WTC11 (cell line): Measurements from ENCODE around the gene NDUFS2. TPM values are rescaled to one million over a fixed set of nuclear protein-coding genes. Genes with fewer than 3 reads are reported as not detected.
"Not testable (repeated sequence)": the region's sequence is repeated elsewhere in the genome, so short reads cannot be mapped to it uniquely, and the experiment has no call there.

ENCODE experiments used
- ATAC-seq: fragments of 200-7000 bp; cut with Tn5 transposase; 2 replicates; pipeline ENCODE4 v1.10.0; 2021; ENCODE audit warnings: mild to moderate bottlenecking, moderate library complexity
- CTCF ChIA-PET: fragments of 300-600 bp; sonication (Branson Sonifier 250); formaldehyde crosslinking; loops from one replicate; lab custom pipeline; 2021; ENCODE audit warnings: antibody characterized with exemption; lab: Charles Lee
- POLR2A ChIA-PET: fragments of 350-600 bp; sonication (Branson Sonifier 250); formaldehyde crosslinking; loops from one replicate; lab custom pipeline; 2021; ENCODE audit warnings: antibody characterized with exemption; lab: Charles Lee
- DNase-seq: peaks from one replicate; pipeline ENCODE4 v3.0.0; 2021; ENCODE audit warnings: low spot score
- H3K27ac Mint-ChIP-seq: 2 replicates; pipeline ENCODE4 v1.8.0; 2021; ENCODE audit warnings: mixed read lengths
- H3K27me3 Mint-ChIP-seq: 2 replicates; pipeline ENCODE4 v1.8.0; 2021; ENCODE audit warnings: low read depth, mild to moderate bottlenecking, moderate library complexity, mixed read lengths
- H3K36me3 Mint-ChIP-seq: 2 replicates; pipeline ENCODE4 v1.8.0; 2021; ENCODE audit warnings: mixed read lengths
- H3K4me1 Mint-ChIP-seq: 2 replicates; pipeline ENCODE4 v1.8.0; 2022; ENCODE audit warnings: mixed read lengths
- H3K4me3 Mint-ChIP-seq: 2 replicates; pipeline ENCODE4 v1.8.0; 2021; ENCODE audit warnings: mild to moderate bottlenecking, moderate library complexity, mixed read lengths
- H3K9me3 Mint-ChIP-seq: 2 replicates; pipeline ENCODE4 v1.8.0; 2021; ENCODE audit warnings: mixed read lengths
- FOXJ3 ChIP-seq: sonication (generic); formaldehyde crosslinking; IDR thresholded peaks from 2 replicates; pipeline ENCODE4 v1.9.0; 2021; ENCODE audit warnings: missing genetic modification reagents, mild to moderate bottlenecking, borderline replicate concordance
- FOXP4 ChIP-seq: sonication (generic); formaldehyde crosslinking; IDR thresholded peaks from 2 replicates; pipeline ENCODE4 v1.8.0; 2022; ENCODE audit warnings: mild to moderate bottlenecking, missing genetic modification reagents
- GABPB1 ChIP-seq: sonication (generic); formaldehyde crosslinking; IDR thresholded peaks from 2 replicates; pipeline ENCODE4 v1.8.1; 2023; ENCODE audit warnings: mild to moderate bottlenecking, missing genetic modification reagents
- GTF2I ChIP-seq: fragments of 250-450 bp; sonication (Bioruptor Pico); conservative IDR thresholded peaks from 2 replicates; pipeline ENCODE4 v1.4.0; 2021; ENCODE audit warnings: mild to moderate bottlenecking
- NFE2L1 ChIP-seq: sonication (generic); formaldehyde crosslinking; IDR thresholded peaks from 2 replicates; pipeline ENCODE4 v1.8.1; 2023; ENCODE audit warnings: missing genetic modification reagents
- PRRX2 ChIP-seq: fragments of 250-450 bp; sonication (Bioruptor Pico); IDR thresholded peaks from 2 replicates; pipeline ENCODE4 v1.8.0; 2021; ENCODE audit warnings: mild to moderate bottlenecking
- SP1 ChIP-seq: sonication (generic); formaldehyde crosslinking; conservative IDR thresholded peaks from 2 replicates; pipeline ENCODE4 v1.8.1; 2022; ENCODE audit warnings: missing genetic modification reagents
- TCF7 ChIP-seq: sonication (generic); formaldehyde crosslinking; IDR thresholded peaks from 2 replicates; pipeline ENCODE4 v1.8.0; 2022; ENCODE audit warnings: mild to moderate bottlenecking, low read depth, missing genetic modification reagents, moderate library complexity
- TEAD1 ChIP-seq: sonication (generic); formaldehyde crosslinking; IDR thresholded peaks from 2 replicates; pipeline ENCODE4 v1.8.0; 2022; ENCODE audit warnings: mild to moderate bottlenecking, missing genetic modification reagents
- ZNF138 ChIP-seq: sonication (generic); formaldehyde crosslinking; conservative IDR thresholded peaks from 2 replicates; pipeline ENCODE4 v1.8.1; 2022; ENCODE audit warnings: mild to moderate bottlenecking, moderate library complexity, missing genetic modification reagents
- ZNF232 ChIP-seq: sonication (generic); formaldehyde crosslinking; IDR thresholded peaks from 2 replicates; pipeline ENCODE4 v1.8.0; 2022; ENCODE audit warnings: mild to moderate bottlenecking, missing genetic modification reagents
- ZNF416 ChIP-seq: fragments of 250-450 bp; sonication (Bioruptor Pico); IDR thresholded peaks from 2 replicates; pipeline ENCODE4 v1.9.0; 2021; ENCODE audit warnings: mild to moderate bottlenecking, inconsistent platforms
- total RNA-seq: library from RNA; stranded (reverse); gene quantifications from 3 replicates; pipeline ENCODE4 v1.2.3, GENCODE V29; 2021
- TF ChIP-seq, protein P1 (sequence below): fragments of 200-600 bp; IDR thresholded peaks from 2 replicates; pipeline ENCODE4 v1.8.0; 2022; ENCODE audit warnings: antibody characterized with exemption
- TF ChIP-seq, protein P2 (sequence below): sonication (generic); formaldehyde crosslinking; IDR thresholded peaks from 2 replicates; pipeline ENCODE4 v1.8.0; 2022; ENCODE audit warnings: missing genetic modification reagents

NDUFS2 gene
- total RNA-seq, 1 experiment from 2014 or later, result 108 TPM

DNA sequence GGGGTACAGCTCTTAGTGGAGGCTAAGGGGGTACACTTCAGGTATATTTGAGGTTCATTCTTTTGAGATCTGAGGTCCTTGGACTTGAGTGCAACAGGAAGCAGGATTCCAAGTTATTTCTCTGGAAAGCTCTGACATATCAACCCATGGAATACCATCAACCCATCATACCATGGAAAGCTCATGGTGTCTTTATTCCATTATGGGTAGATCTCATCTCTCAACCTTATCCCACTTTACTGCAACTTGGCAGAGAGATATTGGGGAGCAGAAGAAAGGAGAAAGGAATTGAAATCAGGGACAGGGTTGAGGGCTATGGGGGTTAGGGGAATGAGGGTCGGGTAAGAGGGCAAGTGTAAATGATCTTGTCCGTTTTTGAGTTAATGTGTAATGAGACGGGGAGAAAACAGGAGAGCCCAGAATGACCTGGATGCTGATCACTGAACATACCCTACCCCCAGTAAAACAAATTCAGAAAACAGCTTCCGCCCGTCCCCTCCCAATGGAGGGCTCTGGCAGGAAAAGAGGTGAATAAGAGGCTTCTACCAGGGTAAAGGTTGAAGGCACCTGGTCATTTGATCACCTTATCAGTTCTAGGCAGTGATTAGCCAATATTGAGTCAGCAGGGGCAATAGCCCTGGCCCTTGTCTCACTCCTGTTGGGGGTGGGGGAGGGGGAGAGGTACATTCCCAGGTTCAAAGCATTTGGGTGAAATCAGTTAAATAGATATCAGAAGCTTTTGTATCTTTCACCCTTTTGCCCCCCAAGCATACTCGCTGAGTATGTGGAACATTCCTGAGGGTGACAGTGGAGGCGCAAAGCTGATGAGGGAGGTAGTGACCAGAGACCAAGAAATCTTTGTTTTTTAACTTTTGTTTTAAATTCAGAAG is 21.9 kb downstream of the NDUFS2 start:
- ATAC-seq, result no peak
- Mint-ChIP-seq H3K27ac (no peak overlapping the region), H3K4me3 (no peak overlapping the region), H3K4me1 (peaks cover 37% of the 10 kb centered on the region), H3K27me3 (no peaks in the 10 kb centered on the region), H3K9me3 (no peaks in the 10 kb centered on the region)
- ChIA-PET CTCF (interaction anchor here (1.1 to 5.1 kb wide), 8 partner anchors 22 to 158 kb away, joined by 3 to 107 read pairs (median 12); partner anchors contain the start of genes B4GALT3, NDUFS2, PCP4L1 and SDHC), POLR2A (no interaction called here)
- no peak for DNase-seq
- peak; percentile 98 for TF ChIP-seq GABPB1 (CRISPR knock-in tag)
- TF ChIP-seq GTF2I (CRISPR knock-in tag), result no peak
- no peak for TF ChIP-seq ZNF232 (CRISPR knock-in tag)
- no peak for TF ChIP-seq TCF7 (CRISPR knock-in tag)
- TF ChIP-seq, all 79 proteins: peak for 1
- peaks cover 10% of the 10 kb centered on the region for H3K36me3 Mint-ChIP-seq

DNA sequence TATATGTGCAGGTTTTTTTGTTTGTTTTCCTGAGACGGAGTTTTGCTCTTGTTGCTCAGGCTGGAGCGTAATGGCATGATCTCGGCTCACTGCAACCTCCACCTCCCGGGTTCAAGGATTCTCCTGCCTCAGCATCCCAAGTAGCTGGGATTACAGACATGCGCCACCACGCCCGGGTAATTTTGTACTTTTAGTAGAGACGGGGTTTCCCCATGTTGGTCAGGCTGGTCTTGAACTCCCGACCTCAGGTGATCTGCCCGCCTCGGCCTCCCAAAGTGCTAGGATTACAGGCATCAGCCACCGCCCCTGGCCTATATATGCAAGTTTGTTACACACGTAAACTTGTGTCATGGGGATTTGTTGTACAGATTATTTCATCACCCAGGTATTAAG is 22.5 kb downstream of the NDUFS2 start:
- peaks cover 32% of the 10 kb centered on the region for H3K4me1 Mint-ChIP-seq
- CTCF ChIA-PET, result interaction anchor here (1.5 to 5.1 kb wide), 9 partner anchors 8 to 157 kb away, joined by 7 to 107 read pairs (median 29); partner anchors contain the start of genes ADAMTS4, B4GALT3, FCER1G and NDUFS2
- ATAC-seq, H3K4me3 Mint-ChIP-seq, H3K9me3 Mint-ChIP-seq, H3K36me3 Mint-ChIP-seq, DNase-seq, H3K27ac Mint-ChIP-seq, H3K27me3 Mint-ChIP-seq, POLR2A ChIA-PET: not testable (repeated sequence)

GRCh38 chr1:161225178-161225533 is 23.0 kb downstream of the NDUFS2 start:
- peaks cover 10% of the 10 kb centered on the region for H3K36me3 Mint-ChIP-seq
- H3K4me3 Mint-ChIP-seq, result peak overlapping the region; percentile 100; the same call in 1 of the 2 replicates
- H3K27ac Mint-ChIP-seq, result peak overlapping the region; percentile 79
- TF ChIP-seq FOXJ3 (CRISPR knock-in tag) (no peak), PRRX2 (CRISPR knock-in tag) (no peak)
- TF ChIP-seq, protein P1, sequence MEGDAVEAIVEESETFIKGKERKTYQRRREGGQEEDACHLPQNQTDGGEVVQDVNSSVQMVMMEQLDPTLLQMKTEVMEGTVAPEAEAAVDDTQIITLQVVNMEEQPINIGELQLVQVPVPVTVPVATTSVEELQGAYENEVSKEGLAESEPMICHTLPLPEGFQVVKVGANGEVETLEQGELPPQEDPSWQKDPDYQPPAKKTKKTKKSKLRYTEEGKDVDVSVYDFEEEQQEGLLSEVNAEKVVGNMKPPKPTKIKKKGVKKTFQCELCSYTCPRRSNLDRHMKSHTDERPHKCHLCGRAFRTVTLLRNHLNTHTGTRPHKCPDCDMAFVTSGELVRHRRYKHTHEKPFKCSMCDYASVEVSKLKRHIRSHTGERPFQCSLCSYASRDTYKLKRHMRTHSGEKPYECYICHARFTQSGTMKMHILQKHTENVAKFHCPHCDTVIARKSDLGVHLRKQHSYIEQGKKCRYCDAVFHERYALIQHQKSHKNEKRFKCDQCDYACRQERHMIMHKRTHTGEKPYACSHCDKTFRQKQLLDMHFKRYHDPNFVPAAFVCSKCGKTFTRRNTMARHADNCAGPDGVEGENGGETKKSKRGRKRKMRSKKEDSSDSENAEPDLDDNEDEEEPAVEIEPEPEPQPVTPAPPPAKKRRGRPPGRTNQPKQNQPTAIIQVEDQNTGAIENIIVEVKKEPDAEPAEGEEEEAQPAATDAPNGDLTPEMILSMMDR, result 0 out of 2 replicates have a peak, but pooled peaks have one; percentile 33
- ChIA-PET CTCF (interaction anchor here (0.6 to 5.1 kb wide), 45 partner anchors 9 to 1565 kb away, joined by 3 to 107 read pairs (median 6); partner anchors contain the start of genes ADAMTS4, B4GALT3, F11R and FCER1G), POLR2A (interaction anchor here (0.8 to 2.2 kb wide), 10 partner anchors 8 to 165 kb away, joined by 3 to 18 read pairs (median 5); partner anchors contain the start of genes ADAMTS4, DEDD, NDUFS2 and PPOX)
- H3K4me1 Mint-ChIP-seq, result peaks cover 28% of the 10 kb centered on the region
- ATAC-seq (peak; percentile 4), DNase-seq (no peak)
- no peaks in the 10 kb centered on the region for H3K9me3 Mint-ChIP-seq
- H3K27me3 Mint-ChIP-seq, result no peaks in the 10 kb centered on the region

DNA sequence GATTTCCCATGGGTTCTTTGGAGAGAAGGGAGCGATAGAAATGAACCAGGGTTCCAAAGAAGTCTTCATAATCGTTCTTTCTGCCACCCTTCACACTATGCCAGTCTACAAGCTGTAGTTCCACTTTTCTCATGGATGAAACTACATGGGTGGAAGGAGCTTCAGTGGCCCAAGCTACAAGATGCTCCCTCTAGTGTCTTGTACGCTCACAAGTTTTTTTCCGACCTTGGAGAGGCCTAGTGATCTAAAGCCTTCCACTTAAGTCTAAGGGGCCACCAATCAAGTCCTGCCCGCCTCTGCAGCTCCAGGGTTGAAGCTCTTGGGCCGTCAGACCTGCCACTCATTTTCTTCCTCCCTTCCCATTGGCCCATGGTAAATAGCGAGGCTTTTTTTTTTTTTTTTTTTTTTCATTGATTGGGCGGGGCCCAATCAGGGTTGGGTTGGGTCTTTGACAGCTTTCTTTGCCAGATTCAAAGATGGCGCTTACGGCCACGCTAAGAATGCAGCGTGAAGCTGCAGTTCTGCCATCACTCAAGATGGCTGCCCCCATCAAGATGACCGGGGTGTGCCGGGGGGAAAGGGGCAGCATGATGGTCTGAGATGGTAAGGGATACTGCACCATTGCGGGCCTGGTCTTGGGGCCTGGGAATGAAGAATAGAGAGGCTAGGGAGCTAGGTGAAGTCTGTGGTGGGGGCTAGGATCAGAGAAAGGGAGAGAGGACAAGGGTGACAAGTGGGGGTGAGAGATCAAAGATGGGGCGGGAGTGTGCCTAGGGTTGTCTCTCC is 23.6 kb downstream of the NDUFS2 start, which contains the start of gene TOMM40L:
Gene TOMM40L (plus strand): TSS at position 527 of the 786 bp plus-strand sequence. CDS start 430 bp downstream, outside the sequence.
- peak within 1 kb of the TSS; percentile 100 for H3K4me3 Mint-ChIP-seq
- H3K9me3 Mint-ChIP-seq, result no peaks in the 10 kb centered on the region
- H3K4me1 Mint-ChIP-seq, result peaks cover 28% of the 10 kb centered on the region
- no peaks in the 10 kb centered on the region for H3K27me3 Mint-ChIP-seq
- H3K36me3 Mint-ChIP-seq, result peaks cover 10% of the 10 kb centered on the region
- CTCF ChIA-PET, result interaction anchor here (0.6 to 5.1 kb wide), 47 partner anchors 9 to 1565 kb away, joined by 3 to 107 read pairs (median 5); partner anchors contain the start of genes ADAMTS4, B4GALT3, F11R and FCER1G
- peak; percentile 88 for DNase-seq
- POLR2A ChIA-PET, result interaction anchor here (0.6 to 2.2 kb wide), 14 partner anchors 9 to 164 kb away, joined by 3 to 18 read pairs (median 4); partner anchors contain the start of genes ADAMTS4, DEDD, NDUFS2 and PPOX
- peak; percentile 94 for ATAC-seq
- H3K27ac Mint-ChIP-seq, result peak within 1 kb of the TSS; percentile 98
- TF ChIP-seq FOXP4, result no peak
- no peak for TF ChIP-seq ZNF138 (CRISPR knock-in tag)
- TF ChIP-seq, protein P2, sequence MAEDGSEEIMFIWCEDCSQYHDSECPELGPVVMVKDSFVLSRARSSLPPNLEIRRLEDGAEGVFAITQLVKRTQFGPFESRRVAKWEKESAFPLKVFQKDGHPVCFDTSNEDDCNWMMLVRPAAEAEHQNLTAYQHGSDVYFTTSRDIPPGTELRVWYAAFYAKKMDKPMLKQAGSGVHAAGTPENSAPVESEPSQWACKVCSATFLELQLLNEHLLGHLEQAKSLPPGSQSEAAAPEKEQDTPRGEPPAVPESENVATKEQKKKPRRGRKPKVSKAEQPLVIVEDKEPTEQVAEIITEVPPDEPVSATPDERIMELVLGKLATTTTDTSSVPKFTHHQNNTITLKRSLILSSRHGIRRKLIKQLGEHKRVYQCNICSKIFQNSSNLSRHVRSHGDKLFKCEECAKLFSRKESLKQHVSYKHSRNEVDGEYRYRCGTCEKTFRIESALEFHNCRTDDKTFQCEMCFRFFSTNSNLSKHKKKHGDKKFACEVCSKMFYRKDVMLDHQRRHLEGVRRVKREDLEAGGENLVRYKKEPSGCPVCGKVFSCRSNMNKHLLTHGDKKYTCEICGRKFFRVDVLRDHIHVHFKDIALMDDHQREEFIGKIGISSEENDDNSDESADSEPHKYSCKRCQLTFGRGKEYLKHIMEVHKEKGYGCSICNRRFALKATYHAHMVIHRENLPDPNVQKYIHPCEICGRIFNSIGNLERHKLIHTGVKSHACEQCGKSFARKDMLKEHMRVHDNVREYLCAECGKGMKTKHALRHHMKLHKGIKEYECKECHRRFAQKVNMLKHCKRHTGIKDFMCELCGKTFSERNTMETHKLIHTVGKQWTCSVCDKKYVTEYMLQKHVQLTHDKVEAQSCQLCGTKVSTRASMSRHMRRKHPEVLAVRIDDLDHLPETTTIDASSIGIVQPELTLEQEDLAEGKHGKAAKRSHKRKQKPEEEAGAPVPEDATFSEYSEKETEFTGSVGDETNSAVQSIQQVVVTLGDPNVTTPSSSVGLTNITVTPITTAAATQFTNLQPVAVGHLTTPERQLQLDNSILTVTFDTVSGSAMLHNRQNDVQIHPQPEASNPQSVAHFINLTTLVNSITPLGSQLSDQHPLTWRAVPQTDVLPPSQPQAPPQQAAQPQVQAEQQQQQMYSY (CRISPR knock-in tag), result no peak
- 0 out of 2 replicates have a peak, but pooled peaks have one; percentile 78 for TF ChIP-seq ZNF416
- 0 out of 2 replicates have a peak, but pooled peaks have one; percentile 38 for TF ChIP-seq NFE2L1 (CRISPR knock-in tag)
- TF ChIP-seq, protein P1, result no peak
- TF ChIP-seq SP1, result peak; percentile 49
- TF ChIP-seq TEAD1 (CRISPR knock-in tag), result 0 out of 2 replicates have a peak, but pooled peaks have one; percentile 39
